Measurements from ENCODE around the gene PHLDA2.

Gene PHLDA2

GRCh38 chr11:2974272-2974671 is 45.1 kb upstream of the PHLDA2 start:
- DNase-seq = no peak
- Histone ChIP-seq H3K4me1 (ENCODE audit: control insufficient read depth, insufficient read depth, low read depth, low read length) (no peaks in the 10 kb centered on the region), H3K9me3 (ENCODE audit: control insufficient read depth, low read length) (no peaks in the 10 kb centered on the region), H2AFZ (ENCODE audit: low read depth, low read length) (no peak overlapping the region), H3K4me3 (ENCODE audit: insufficient read depth in 1 of 2, low read depth in 1 of 2, low read length in 2 of 2) (no peak overlapping the region), H4K8ac (ENCODE audit: low read length) (no peak overlapping the region), H3K27me3 (ENCODE audit: control insufficient read depth in 1 of 2, insufficient read depth in 1 of 2, low read length in 2 of 2) (no peaks in the 10 kb centered on the region), H3K14ac (ENCODE audit: low read length in 2 of 2) (no peak overlapping the region), H3K27ac (ENCODE audit: low read length, poor library complexity, severe bottlenecking) (no peak overlapping the region), H3K4ac (ENCODE audit: low read depth in 1 of 2, low read length in 2 of 2) (no peak overlapping the region), H2BK120ac (ENCODE audit: low read depth, low read length) (no peak overlapping the region), H4K91ac (ENCODE audit: low read length) (no peak overlapping the region), H3K4me2 (ENCODE audit: low read length, poor library complexity, severe bottlenecking) (no peak overlapping the region), H3K18ac (ENCODE audit: low read depth in 1 of 2, low read length in 2 of 2) (no peak overlapping the region), H3K9ac (ENCODE audit: low read length) (no peak overlapping the region), H2BK15ac (ENCODE audit: low read depth, poor library complexity, severe bottlenecking) (no peak overlapping the region), H2AK5ac (ENCODE audit: low read length, severe bottlenecking) (no peak overlapping the region), H3K23ac (ENCODE audit: low read length in 2 of 2) (no peak overlapping the region), H3K36me3 (ENCODE audit: control insufficient read depth in 1 of 2, insufficient read depth in 2 of 2, low read depth in 1 of 2, low read length in 2 of 2) (peaks cover 38 to 100% of the 10 kb centered on the region in 2 experiments), H2BK12ac (ENCODE audit: low read length in 2 of 2) (no peak overlapping the region), H3K79me1 (replicated peaks; ENCODE audit: low read length, poor library complexity, severe bottlenecking) (peaks cover 29% of the 10 kb centered on the region), H2BK5ac (ENCODE audit: low read depth, low read length, poor library complexity, severe bottlenecking) (no peak overlapping the region)
- 96% methylated on average over 3 of the region's 3 CpGs for WGBS

- H3K36me3 ChIP-seq (ENCODE audit: control insufficient read depth in 1 of 2, insufficient read depth in 2 of 2, low read depth in 1 of 2, low read length in 2 of 2) = peaks cover 63 to 98% of the 10 kb centered on the region in 2 experiments
- no peak overlapping the region for H3K23ac ChIP-seq (ENCODE audit: low read length in 2 of 2)
- no peak overlapping the region for H3K9ac ChIP-seq (ENCODE audit: low read length)
- peaks cover 3% of the 10 kb centered on the region for H3K4me1 ChIP-seq (ENCODE audit: control insufficient read depth, insufficient read depth, low read depth, low read length)
- no peak overlapping the region for H3K4ac ChIP-seq (ENCODE audit: low read depth in 1 of 2, low read length in 2 of 2)
- H3K4me3 ChIP-seq (ENCODE audit: insufficient read depth in 1 of 2, low read depth in 1 of 2, low read length in 2 of 2) = no peak overlapping the region
- WGBS = 91% methylated on average over 3 of the region's 6 CpGs
- H3K27ac ChIP-seq (ENCODE audit: low read length, poor library complexity, severe bottlenecking) = no peak overlapping the region
- no peak overlapping the region for H4K8ac ChIP-seq (ENCODE audit: low read length)
- H3K14ac ChIP-seq (ENCODE audit: low read length in 2 of 2) = no peak overlapping the region
- no peak overlapping the region for H2BK5ac ChIP-seq (ENCODE audit: low read depth, low read length, poor library complexity, severe bottlenecking)
- no peak overlapping the region for H3K4me2 ChIP-seq (ENCODE audit: low read length, poor library complexity, severe bottlenecking)
- no peaks in the 10 kb centered on the region for H3K9me3 ChIP-seq (ENCODE audit: control insufficient read depth, low read length)
- peaks cover 40% of the 10 kb centered on the region for H3K79me1 ChIP-seq (replicated peaks; ENCODE audit: low read length, poor library complexity, severe bottlenecking)
- no peak overlapping the region for H2BK120ac ChIP-seq (ENCODE audit: low read depth, low read length)
- no peak overlapping the region for H2BK12ac ChIP-seq (ENCODE audit: low read length in 2 of 2)
- H4K91ac ChIP-seq (ENCODE audit: low read length) = no peak overlapping the region
- no peak overlapping the region for H2AFZ ChIP-seq (ENCODE audit: low read depth, low read length)
- no peaks in the 10 kb centered on the region for H3K27me3 ChIP-seq (ENCODE audit: control insufficient read depth in 1 of 2, insufficient read depth in 1 of 2, low read length in 2 of 2)
- no peak overlapping the region for H3K18ac ChIP-seq (ENCODE audit: low read depth in 1 of 2, low read length in 2 of 2)
- no peak for DNase-seq
- no peak overlapping the region for H2BK15ac ChIP-seq (ENCODE audit: low read depth, poor library complexity, severe bottlenecking)
- no peak overlapping the region for H2AK5ac ChIP-seq (ENCODE audit: low read length, severe bottlenecking)
These were observed 39.2 kb upstream of the PHLDA2 start for GRCh38 chr11:2968341-2968900.

- no peak overlapping the region for H3K23ac ChIP-seq (ENCODE audit: low read length in 2 of 2)
- H3K14ac ChIP-seq (ENCODE audit: low read length in 2 of 2) = no peak overlapping the region
- H2AFZ ChIP-seq (ENCODE audit: low read depth, low read length) = no peak overlapping the region
- no peaks in the 10 kb centered on the region for H3K27me3 ChIP-seq (ENCODE audit: control insufficient read depth in 1 of 2, insufficient read depth in 1 of 2, low read length in 2 of 2)
- H3K4me1 ChIP-seq (ENCODE audit: control insufficient read depth, insufficient read depth, low read depth, low read length) = peaks cover 5% of the 10 kb centered on the region
- H3K4me3 ChIP-seq (ENCODE audit: insufficient read depth in 1 of 2, low read depth in 1 of 2, low read length in 2 of 2) = no peak overlapping the region
- H3K4me2 ChIP-seq (ENCODE audit: low read length, poor library complexity, severe bottlenecking) = no peak overlapping the region
- peaks cover 63 to 94% of the 10 kb centered on the region in 2 experiments for H3K36me3 ChIP-seq (ENCODE audit: control insufficient read depth in 1 of 2, insufficient read depth in 2 of 2, low read depth in 1 of 2, low read length in 2 of 2)
- no peaks in the 10 kb centered on the region for H3K9me3 ChIP-seq (ENCODE audit: control insufficient read depth, low read length)
- peak overlapping the region; percentile 16 for H4K91ac ChIP-seq (ENCODE audit: low read length)
- H2BK12ac ChIP-seq (ENCODE audit: low read length in 2 of 2) = no peak overlapping the region
- H3K27ac ChIP-seq (ENCODE audit: low read length, poor library complexity, severe bottlenecking) = no peak overlapping the region
- no peak for DNase-seq
- no peak overlapping the region for H2BK5ac ChIP-seq (ENCODE audit: low read depth, low read length, poor library complexity, severe bottlenecking)
- no peak overlapping the region for H2BK120ac ChIP-seq (ENCODE audit: low read depth, low read length)
- 92% methylated on average over 4 of the region's 4 CpGs for WGBS
- H2AK5ac ChIP-seq (ENCODE audit: low read length, severe bottlenecking) = no peak overlapping the region
- no peak overlapping the region for H4K8ac ChIP-seq (ENCODE audit: low read length)
- no peak overlapping the region for H3K18ac ChIP-seq (ENCODE audit: low read depth in 1 of 2, low read length in 2 of 2)
- no peak overlapping the region for H3K4ac ChIP-seq (ENCODE audit: low read depth in 1 of 2, low read length in 2 of 2)
- H3K79me1 ChIP-seq (replicated peaks; ENCODE audit: low read length, poor library complexity, severe bottlenecking) = peaks cover 42% of the 10 kb centered on the region
- H3K9ac ChIP-seq (ENCODE audit: low read length) = no peak overlapping the region
- H2BK15ac ChIP-seq (ENCODE audit: low read depth, poor library complexity, severe bottlenecking) = no peak overlapping the region
These were observed 35.6 kb upstream of the PHLDA2 start for GRCh38 chr11:2964782-2965181.

DNA sequence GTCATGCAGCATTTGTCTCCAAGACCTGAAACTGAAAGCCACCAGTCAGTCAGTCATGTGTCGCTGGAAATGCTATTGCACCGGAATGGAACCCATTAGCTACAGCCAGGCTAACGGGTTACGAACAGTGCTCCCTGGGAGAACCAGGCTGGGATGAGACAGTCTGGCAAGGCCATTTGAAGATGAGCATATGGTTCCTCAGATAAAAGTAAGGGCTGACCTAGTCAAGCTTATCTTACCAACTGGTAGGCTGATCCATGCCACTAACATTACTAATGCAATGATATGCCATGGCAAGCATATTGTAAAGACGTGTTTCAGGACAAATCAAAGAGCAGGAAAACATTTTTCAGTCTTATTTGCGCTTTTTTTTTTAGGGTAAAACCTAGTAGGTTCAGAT is 34.5 kb upstream of the PHLDA2 start:
- peaks cover 39% of the 10 kb centered on the region for H3K79me1 ChIP-seq (replicated peaks; ENCODE audit: low read length, poor library complexity, severe bottlenecking)
- no peak overlapping the region for H4K91ac ChIP-seq (ENCODE audit: low read length)
- H2BK5ac ChIP-seq (ENCODE audit: low read depth, low read length, poor library complexity, severe bottlenecking) = no peak overlapping the region
- no peak overlapping the region for H4K8ac ChIP-seq (ENCODE audit: low read length)
- no peaks in the 10 kb centered on the region for H3K27me3 ChIP-seq (ENCODE audit: control insufficient read depth in 1 of 2, insufficient read depth in 1 of 2, low read length in 2 of 2)
- no peak overlapping the region for H3K27ac ChIP-seq (ENCODE audit: low read length, poor library complexity, severe bottlenecking)
- H3K36me3 ChIP-seq (ENCODE audit: control insufficient read depth in 1 of 2, insufficient read depth in 2 of 2, low read depth in 1 of 2, low read length in 2 of 2) = peaks cover 55 to 94% of the 10 kb centered on the region in 2 experiments
- H2BK120ac ChIP-seq (ENCODE audit: low read depth, low read length) = no peak overlapping the region
- H3K14ac ChIP-seq (ENCODE audit: low read length in 2 of 2) = no peak overlapping the region
- no peak overlapping the region for H3K18ac ChIP-seq (ENCODE audit: low read depth in 1 of 2, low read length in 2 of 2)
- no peak overlapping the region for H3K9ac ChIP-seq (ENCODE audit: low read length)
- H3K23ac ChIP-seq (ENCODE audit: low read length in 2 of 2) = no peak overlapping the region
- H3K4ac ChIP-seq (ENCODE audit: low read depth in 1 of 2, low read length in 2 of 2) = no peak overlapping the region
- DNase-seq = no peak
- peaks cover 5% of the 10 kb centered on the region for H3K4me1 ChIP-seq (ENCODE audit: control insufficient read depth, insufficient read depth, low read depth, low read length)
- WGBS = 100% methylated on average over 6 of the region's 6 CpGs
- no peak overlapping the region for H2BK15ac ChIP-seq (ENCODE audit: low read depth, poor library complexity, severe bottlenecking)
- no peak overlapping the region for H2AK5ac ChIP-seq (ENCODE audit: low read length, severe bottlenecking)
- H3K9me3 ChIP-seq (ENCODE audit: control insufficient read depth, low read length) = no peaks in the 10 kb centered on the region
- H3K4me2 ChIP-seq (ENCODE audit: low read length, poor library complexity, severe bottlenecking) = no peak overlapping the region
- no peak overlapping the region for H2BK12ac ChIP-seq (ENCODE audit: low read length in 2 of 2)
- no peak overlapping the region for H3K4me3 ChIP-seq (ENCODE audit: insufficient read depth in 1 of 2, low read depth in 1 of 2, low read length in 2 of 2)
- no peak overlapping the region for H2AFZ ChIP-seq (ENCODE audit: low read depth, low read length)
